Body of pancreas (tissue), 4 donors: ENCODE results near the gene CCNYL1. TPM values are rescaled to one million over a fixed set of nuclear protein-coding genes. Genes with fewer than 3 reads are reported as not detected.

Source experiments
- ATAC-seq: fragments of 150-250 bp; one replicate; pipeline ENCODE4 v1.9.1; 2016
- DNase-seq, 4 donors: peaks; one replicate each; pipeline ENCODE4 v3.0.0-alpha.2; 2019
- H3K27ac ChIP-seq, 4 donors: fragments of 200-600 bp; sonication (generic); 1 replicate in 3 of 4; 2 replicates in 1 of 4; pipeline versions ENCODE4 v1.5.1 to v1.6.1; 2016 to 2019; ENCODE audit warnings: mild to moderate bottlenecking in 1 of 4, mixed read lengths in 1 of 4, moderate library complexity in 1 of 4
- H3K27me3 ChIP-seq, 2 donors: fragments of 200-600 bp; sonication (generic); one replicate each; pipeline ENCODE4 v1.6.0; 2016; ENCODE audit warnings: mild to moderate bottlenecking in 1 of 2
- H3K36me3 ChIP-seq, 2 donors: fragments of 200-600 bp; sonication (generic); replicated peaks in 1 of 2; 2 replicates each; pipeline ENCODE4 v1.5.1; 2016; ENCODE audit warnings: low read depth in 2 of 2; ENCODE audit not compliant: insufficient read depth in 1 of 2
- H3K4me1 ChIP-seq: fragments of 200-600 bp; sonication (generic); one replicate; pipeline ENCODE4 v1.6.0; 2016
- H3K4me3 ChIP-seq, 2 donors: fragments of 200-600 bp; sonication (generic); 1 replicate in 1 of 2; 2 replicates in 1 of 2; pipeline ENCODE4 v1.5.1; 2016 to 2019
- H3K9me3 ChIP-seq, 3 donors: fragments of 200-600 bp; sonication (generic); 1 replicate in 2 of 3; 2 replicates in 1 of 3; pipeline ENCODE4 v1.5.1; 2016
- CTCF ChIP-seq, 7 experiments: fragments of 450-650 bp in 4 of 7; fragments of 200-600 bp in 3 of 7; sonication (generic) in 3 of 7; IDR thresholded peaks; one replicate each; pipeline ENCODE4 v1.5.1; 2016 to 2019; ENCODE audit warnings: antibody characterized with exemption in 7 of 7
- POLR2A ChIP-seq, 3 donors: fragments of 450-650 bp; IDR thresholded peaks; one replicate each; pipeline ENCODE4 v1.6.1; 2016; ENCODE audit warnings: antibody characterized with exemption in 3 of 3, mild to moderate bottlenecking in 2 of 3
- WGBS, 2 donors: methylation state at CpG; one replicate each; pipeline ENCODE4 v1.1.5; 2017; 5-methylcytosine and 5-hydroxymethylcytosine counted together
- intact Hi-C: fragments of 100-400 bp; cut with DNase I; formaldehyde crosslinking; loops from one replicate; pipeline ENCODE4 v1.15.1; 2023
- total RNA-seq, 2 donors: library from RNA; depleted of rRNA; stranded (reverse); fragments of >200 nt; gene quantifications; one replicate each; pipeline ENCODE4 v1.1.0, GENCODE V29; 2016

CCNYL1 gene
- total RNA-seq, 2 donors from 2014 or later, result 14.5 to 14.8 TPM

DNA sequence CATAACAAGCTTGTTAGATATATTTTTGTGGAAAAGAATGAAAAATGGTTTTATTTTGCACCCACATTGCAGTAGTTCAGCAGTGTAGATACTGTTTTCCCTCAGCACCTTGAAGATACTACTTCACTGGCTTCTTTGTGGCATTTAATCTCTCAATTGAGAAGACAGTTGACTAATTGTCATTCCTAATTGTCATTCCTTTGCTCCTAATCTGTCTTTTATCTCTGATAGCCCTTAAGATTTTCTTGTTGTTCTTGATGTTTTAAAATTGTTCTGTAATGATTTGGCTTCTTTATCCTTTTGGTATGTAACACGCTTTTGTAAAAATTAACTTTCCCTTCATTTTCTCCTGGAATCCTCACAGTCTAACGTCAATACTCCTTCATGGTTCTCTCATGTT is 38.0 kb upstream of the CCNYL1 start:
- DNase-seq (no peak), ATAC-seq (no peak)
- Histone ChIP-seq H3K27ac (no peak overlapping the region), H3K4me3 (no peak overlapping the region), H3K4me1 (no peaks in the 10 kb centered on the region), H3K27me3 (no peaks in the 10 kb centered on the region), H3K36me3 (no peaks in the 10 kb centered on the region), H3K9me3 (no peaks in the 10 kb centered on the region)
- intact Hi-C loops, result no loop called here
- 50 to 97% methylated on average over 1 to 2 of the region's 2 CpGs for WGBS, 2 donors
- no peak for TF ChIP-seq CTCF (IDR thresholded peaks at IDR 0.05)

- ATAC-seq (no peak), DNase-seq (no peak)
- TF ChIP-seq CTCF (IDR thresholded peaks at IDR 0.05) (no peak), POLR2A (IDR thresholded peaks at IDR 0.05) (no peak)
- Histone ChIP-seq H3K4me1 (no peaks in the 10 kb centered on the region), H3K4me3 (no peak overlapping the region), H3K36me3 (no peaks in the 10 kb centered on the region), H3K27ac (no peak overlapping the region), H3K27me3 (no peaks in the 10 kb centered on the region), H3K9me3 (no peaks in the 10 kb centered on the region)
- intact Hi-C loops, result no loop called here
Measured at GRCh38 chr2:207674266-207674774, 37.1 kb upstream of the CCNYL1 start.

DNA sequence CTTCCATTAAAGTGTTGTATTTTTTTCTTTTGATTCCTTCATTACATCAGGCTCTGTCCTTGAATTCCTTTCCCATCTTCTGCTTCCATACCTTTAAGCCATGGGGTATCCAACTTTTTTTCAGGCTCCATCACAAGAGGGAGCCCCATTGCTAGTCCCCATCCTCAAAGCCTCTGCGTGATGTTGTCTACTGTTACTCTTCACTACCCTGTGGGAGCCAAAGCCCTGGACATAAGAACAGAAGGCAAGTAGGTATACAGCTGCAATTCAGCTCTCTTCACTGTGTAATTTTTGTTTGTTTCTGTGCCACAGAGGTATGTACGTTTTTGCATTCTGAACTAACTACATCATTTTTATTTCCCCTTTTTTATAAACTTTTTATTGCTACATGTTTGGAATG is 36.6 kb upstream of the CCNYL1 start:
- no peaks in the 10 kb centered on the region for H3K9me3 ChIP-seq
- ATAC-seq, result no peak
- H3K27me3 ChIP-seq, result no peaks in the 10 kb centered on the region
- no peak for DNase-seq
- WGBS, 2 donors, result 64 to 70% methylated on average over 2 of the region's 2 CpGs
- H3K4me1 ChIP-seq, result no peaks in the 10 kb centered on the region
- no peak for TF ChIP-seq CTCF (IDR thresholded peaks at IDR 0.05)
- TF ChIP-seq POLR2A (IDR thresholded peaks at IDR 0.05), result no peak
- H3K27ac ChIP-seq, result no peak overlapping the region
- no peak overlapping the region for H3K4me3 ChIP-seq
- intact Hi-C loops, result no loop called here
- no peaks in the 10 kb centered on the region for H3K36me3 ChIP-seq

DNA sequence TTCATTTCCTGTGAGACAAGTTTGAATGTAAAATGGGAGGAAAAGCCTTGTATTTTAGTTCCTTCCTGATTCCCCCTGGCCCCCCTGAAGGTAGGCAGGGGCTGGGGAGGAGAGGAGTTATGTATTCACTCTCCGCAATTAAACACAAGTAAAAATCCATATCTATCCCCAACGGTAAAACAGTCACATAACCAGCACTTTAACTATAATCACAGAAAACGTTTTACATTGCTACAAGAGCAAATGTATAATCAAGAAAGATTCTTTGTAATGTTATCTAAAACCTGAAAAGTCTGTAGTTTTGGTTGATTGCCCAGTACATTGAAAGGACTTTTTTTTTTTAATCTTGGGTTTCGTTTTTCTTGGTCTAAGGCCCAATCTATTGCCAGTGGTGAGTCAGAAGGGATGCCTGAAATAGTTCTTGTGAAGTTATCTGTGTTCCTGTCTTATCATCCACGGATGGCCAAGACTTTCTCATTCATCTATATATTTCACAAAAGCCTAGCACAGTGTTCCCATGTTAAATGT is 34.5 kb upstream of the CCNYL1 start:
- intact Hi-C loops, result no loop called here
- Histone ChIP-seq H3K4me3 (no peak overlapping the region), H3K27me3 (no peaks in the 10 kb centered on the region), H3K9me3 (no peaks in the 10 kb centered on the region), H3K4me1 (no peaks in the 10 kb centered on the region), H3K27ac (peak overlapping the region in 3 of 4 donors; percentile 36 to 65 (median 45)), H3K36me3 (no peaks in the 10 kb centered on the region)
- WGBS, 2 donors, result 9 to 15% methylated on average over 5 of the region's 5 CpGs
- peak in 1 of 4 donors; percentile 5 for DNase-seq
- no peak for TF ChIP-seq POLR2A (IDR thresholded peaks at IDR 0.05)
- ATAC-seq, result peak; percentile 77

- peak in 1 of 4 donors; percentile 15 for DNase-seq
Measured at GRCh38 chr2:207681431-207681830, 30.0 kb upstream of the CCNYL1 start.

More at GRCh38 chr2:207681431-207681830, 30.0 kb upstream of the CCNYL1 start:
- Histone ChIP-seq H3K27me3 (no peaks in the 10 kb centered on the region), H3K36me3 (no peaks in the 10 kb centered on the region), H3K4me3 (no peak overlapping the region), H3K27ac (no peak overlapping the region), H3K4me1 (no peaks in the 10 kb centered on the region), H3K9me3 (no peaks in the 10 kb centered on the region)
- no peak for TF ChIP-seq POLR2A (IDR thresholded peaks at IDR 0.05)
- TF ChIP-seq CTCF (IDR thresholded peaks at IDR 0.05), result no peak
- intact Hi-C loops, result no loop called here
- WGBS, 2 donors, result 12% methylated on average over 52 of the region's 52 CpGs; no CpG with 5 or more reads in 1 of the 2 donors
- ATAC-seq, result no peak
